Pancreas (tissue), 10 donors: Measurements from ENCODE around the gene C2CD2L. TPM values are rescaled to one million over a fixed set of nuclear protein-coding genes. Genes with fewer than 3 reads are reported as not detected.

Experiments
- ATAC-seq, 4 donors: fragments of 200-7000 bp; cut with Tn5 transposase; one replicate each; pipeline versions ENCODE4 v1.8.0 to v1.9.1; 2020; ENCODE audit warnings: mild to moderate bottlenecking in 4 of 4, moderate library complexity in 4 of 4
- DNase-seq, 6 donors: peaks; one replicate each; pipeline ENCODE4 v3.0.0-alpha.2; 2020
- FAIRE-seq: peaks from 2 replicates; lab custom pipeline; 2012; peaks lifted over from hg19 to GRCh38; lab: Jason Lieb, UNC
- H3K27ac ChIP-seq, 4 donors: fragments of 200-600 bp; sonication (generic); 1 replicate in 3 of 4; 2 replicates in 1 of 4; pipeline versions ENCODE4 v1.5.0 to v1.8.0; 2020
- H3K27me3 ChIP-seq, 4 donors: fragments of 200-600 bp; one replicate each; pipeline ENCODE4 v1.8.0; 2021
- H3K36me3 ChIP-seq, 3 donors: fragments of 200-600 bp; sonication (generic) in 1 of 3; one replicate each; pipeline versions ENCODE4 v1.5.0 to v1.8.0; 2020 to 2021
- H3K4me1 ChIP-seq, 3 donors: fragments of 200-600 bp; one replicate each; pipeline ENCODE4 v1.8.0; 2021
- H3K4me3 ChIP-seq, 4 donors: fragments of 200-600 bp; sonication (generic) in 2 of 4; one replicate each; pipeline versions ENCODE4 v1.5.0 to v1.8.0; 2020 to 2021
- H3K9me3 ChIP-seq, 4 donors: fragments of 200-600 bp; one replicate each; pipeline ENCODE4 v1.8.0; 2021
- CTCF ChIP-seq, 4 donors: fragments of 200-600 bp; sonication (generic) in 3 of 4; IDR thresholded peaks; one replicate each; pipeline versions ENCODE4 v1.5.0 to v1.8.0; 2021; ENCODE audit warnings: antibody characterized with exemption in 4 of 4
- WGBS, 2 donors: extraction: QIAGEN DNeasy Blood & Tissue Kit; methylation state at CpG; one replicate each; pipeline ENCODE4 v1.1.7; 2013; 5-methylcytosine and 5-hydroxymethylcytosine counted together
- intact Hi-C, 3 donors: fragments of 100-400 bp; cut with DNase I; formaldehyde crosslinking; loops; one replicate each; pipeline versions ENCODE4 v1.11.1 to v1.14.2; 2022
- polyA plus RNA-seq, 2 donors: library from polyadenylated mRNA; stranded (reverse); fragments of 200-250 nt; gene quantifications; one replicate each; pipeline ENCODE4 v1.2.3, GENCODE V29; 2013
- total RNA-seq, 6 donors: library from RNA; stranded (reverse); fragmentation: NEBNext Ultra II Directional in 4 of 6; extraction: Animal tissue kit (Norgen Biotek cat#: 25700) in 4 of 6; gene quantifications; one replicate each; pipeline versions ENCODE4 v1.2.1 to v1.2.4, GENCODE V29; 2021 to 2023
- donor health status: healthy with polysubstance abuse.
- donor health status: DM: no; HTN: no; CAD: no; lungs with moderate emphysema.
- donor health status: DM: no; HTN: no; CAD: no.
- donor health status: control.
- donor health status: control.
- donor health status: Bipolar disorder and iron deficiency.
- donor health status: DM: yes; HTN: yes; CAD: no.
- donor health status: DM: no; HTN: no; CAD: no.
- donor health status: DM: no; HTN: no; CAD: no.
- donor health status: DM: yes; HTN: yes; CAD: no.

C2CD2L gene
- total and polyA plus RNA-seq, 8 donors, result 4.9 to 12.3 (median 7.3) TPM

- peak; percentile 89 to 95 (median 93) for DNase-seq
- FAIRE-seq, result peak; percentile 75
- Histone ChIP-seq H3K27me3 (no peaks in the 10 kb centered on the region), H3K9me3 (no peaks in the 10 kb centered on the region), H3K4me3 (peak within 1 kb of the TSS; percentile 52 to 99 (median 78)), H3K36me3 (peaks cover 0 to 18% (median 4%) of the 10 kb centered on the region in 3 donors), H3K4me1 (peaks cover 0 to 9% (median 9%) of the 10 kb centered on the region in 3 donors), H3K27ac (peak within 1 kb of the TSS; percentile 73 to 90 (median 89))
- WGBS, 2 donors, result 0 to 1% methylated on average over 41 to 45 of the region's 45 CpGs
- no peak for TF ChIP-seq CTCF (IDR thresholded peaks at IDR 0.05)
- intact Hi-C loops, result no loop called here
- peak; percentile 96 to 98 (median 98) for ATAC-seq
These were observed 22.3 kb upstream of the C2CD2L start, which contains the start of gene HMBS for GRCh38 chr11:119084663-119085436. TSS of gene HMBS (plus strand) at chr11:119084881. CDS start at chr11:119085034, 153 bp downstream.

- ATAC-seq (peak in 2 of 4 donors; percentile 1 to 4), FAIRE-seq (no peak), DNase-seq (no peak)
- Histone ChIP-seq H3K4me3 (peak overlapping the region; percentile 52 to 99 (median 78)), H3K36me3 (peaks cover 0 to 12% (median 4%) of the 10 kb centered on the region in 3 donors), H3K9me3 (no peaks in the 10 kb centered on the region), H3K4me1 (peaks cover 0 to 9% (median 9%) of the 10 kb centered on the region in 3 donors), H3K27ac (peak overlapping the region; percentile 73 to 90 (median 89)), H3K27me3 (no peaks in the 10 kb centered on the region)
- intact Hi-C loops, result no loop called here
- no peak for TF ChIP-seq CTCF (IDR thresholded peaks at IDR 0.05)
- WGBS, 2 donors, result 0 to 1% methylated on average over 13 of the region's 13 CpGs
These were observed 21.7 kb upstream of the C2CD2L start for GRCh38 chr11:119085437-119085847.

GRCh38 chr11:119087123-119087522 lies 20.0 kb upstream of the C2CD2L start:
- no peak for FAIRE-seq
- Histone ChIP-seq H3K4me1 (peaks cover 0 to 9% (median 9%) of the 10 kb centered on the region in 3 donors), H3K27ac (no peak overlapping the region), H3K36me3 (no peaks in the 10 kb centered on the region), H3K27me3 (no peaks in the 10 kb centered on the region), H3K9me3 (no peaks in the 10 kb centered on the region), H3K4me3 (no peak overlapping the region)
- intact Hi-C loops, result no loop called here
- no peak for DNase-seq
- TF ChIP-seq CTCF (IDR thresholded peaks at IDR 0.05), result no peak
- WGBS, 2 donors, result 80 to 89% methylated on average over 6 of the region's 6 CpGs
- no peak for ATAC-seq

GRCh38 chr11:119087747-119088241 lies 19.4 kb upstream of the C2CD2L start:
- no peak for TF ChIP-seq CTCF (IDR thresholded peaks at IDR 0.05)
- peaks cover 0 to 10% (median 9%) of the 10 kb centered on the region in 3 donors for H3K4me1 ChIP-seq
- no peak overlapping the region for H3K4me3 ChIP-seq
- no peaks in the 10 kb centered on the region for H3K36me3 ChIP-seq
- DNase-seq, result no peak
- 94 to 95% methylated on average over 2 of the region's 2 CpGs for WGBS, 2 donors
- H3K9me3 ChIP-seq, result no peaks in the 10 kb centered on the region
- intact Hi-C loops, result no loop called here
- no peak for FAIRE-seq
- no peaks in the 10 kb centered on the region for H3K27me3 ChIP-seq
- no peak for ATAC-seq
- H3K27ac ChIP-seq, result no peak overlapping the region
